ENCODE results near the gene VPS4B. TPM values are rescaled to one million over a fixed set of nuclear protein-coding genes. Genes with fewer than 3 reads are reported as not detected.

The VPS4B gene
- total RNA-seq, 1 donor from 2014 or later, result 57.2 TPM

DNA sequence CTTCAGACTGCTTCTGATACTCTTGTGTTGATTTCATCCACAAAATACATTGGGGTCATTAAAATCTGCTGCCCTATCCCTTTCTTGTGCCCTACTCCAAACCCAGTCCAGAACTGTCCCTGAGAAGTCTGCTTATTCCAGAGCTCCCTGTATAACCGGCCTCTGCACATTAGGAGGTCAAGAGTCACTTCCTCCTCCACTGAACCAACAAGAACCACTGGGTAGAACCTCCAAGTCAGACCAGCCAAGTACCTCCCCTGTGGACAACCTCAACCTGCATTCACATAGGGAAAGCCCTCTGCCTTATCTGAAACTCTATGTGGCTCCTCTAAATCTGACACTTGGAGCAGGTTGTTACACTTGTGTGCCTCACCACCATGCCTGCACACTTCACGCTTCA, 77.4 kb downstream of the VPS4B start:
- Mint-ChIP-seq H3K36me3 (peaks cover 23% of the 10 kb centered on the region), H3K9me3 (no peaks in the 10 kb centered on the region), H3K4me3 (no peak overlapping the region), H3K27me3 (no peaks in the 10 kb centered on the region), H3K4me1 (ENCODE audit: unreplicated experiment) (peaks cover 7% of the 10 kb centered on the region), H3K27ac (no peak overlapping the region)
- no peak for DNase-seq (ENCODE audit: extremely low spot score, unreplicated experiment)
- TF ChIP-seq, protein P1, sequence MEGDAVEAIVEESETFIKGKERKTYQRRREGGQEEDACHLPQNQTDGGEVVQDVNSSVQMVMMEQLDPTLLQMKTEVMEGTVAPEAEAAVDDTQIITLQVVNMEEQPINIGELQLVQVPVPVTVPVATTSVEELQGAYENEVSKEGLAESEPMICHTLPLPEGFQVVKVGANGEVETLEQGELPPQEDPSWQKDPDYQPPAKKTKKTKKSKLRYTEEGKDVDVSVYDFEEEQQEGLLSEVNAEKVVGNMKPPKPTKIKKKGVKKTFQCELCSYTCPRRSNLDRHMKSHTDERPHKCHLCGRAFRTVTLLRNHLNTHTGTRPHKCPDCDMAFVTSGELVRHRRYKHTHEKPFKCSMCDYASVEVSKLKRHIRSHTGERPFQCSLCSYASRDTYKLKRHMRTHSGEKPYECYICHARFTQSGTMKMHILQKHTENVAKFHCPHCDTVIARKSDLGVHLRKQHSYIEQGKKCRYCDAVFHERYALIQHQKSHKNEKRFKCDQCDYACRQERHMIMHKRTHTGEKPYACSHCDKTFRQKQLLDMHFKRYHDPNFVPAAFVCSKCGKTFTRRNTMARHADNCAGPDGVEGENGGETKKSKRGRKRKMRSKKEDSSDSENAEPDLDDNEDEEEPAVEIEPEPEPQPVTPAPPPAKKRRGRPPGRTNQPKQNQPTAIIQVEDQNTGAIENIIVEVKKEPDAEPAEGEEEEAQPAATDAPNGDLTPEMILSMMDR (conservative IDR thresholded peaks at IDR 0.05), result no peak

DNA sequence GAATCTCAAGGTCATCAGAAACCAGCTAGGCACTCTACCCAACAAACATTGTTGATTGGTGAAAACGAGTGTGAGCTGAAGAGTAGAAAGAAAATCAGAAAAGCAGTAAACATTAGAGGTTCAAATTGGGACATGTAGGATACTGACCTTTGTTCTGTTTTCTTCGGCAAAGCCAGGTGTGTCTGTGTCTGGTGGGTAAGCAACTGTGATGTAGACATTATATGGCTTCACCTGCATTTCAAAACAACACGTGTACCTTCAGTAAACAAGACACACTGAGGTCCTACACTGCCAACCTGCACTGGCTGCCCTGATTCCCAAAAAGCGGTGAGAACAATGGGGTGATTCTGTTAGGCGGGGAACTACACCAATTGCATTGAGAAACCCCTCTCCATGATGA, 78.0 kb downstream of the VPS4B start:
- H3K27ac Mint-ChIP-seq, result no peak overlapping the region
- H3K36me3 Mint-ChIP-seq, result peaks cover 21% of the 10 kb centered on the region
- no peak for DNase-seq (ENCODE audit: extremely low spot score, unreplicated experiment)
- TF ChIP-seq, protein P1 (conservative IDR thresholded peaks at IDR 0.05), result no peak
- H3K4me1 Mint-ChIP-seq (ENCODE audit: unreplicated experiment), result peaks cover 7% of the 10 kb centered on the region
- H3K4me3 Mint-ChIP-seq, result no peak overlapping the region
- H3K9me3 Mint-ChIP-seq, result no peaks in the 10 kb centered on the region
- H3K27me3 Mint-ChIP-seq, result no peaks in the 10 kb centered on the region

DNA sequence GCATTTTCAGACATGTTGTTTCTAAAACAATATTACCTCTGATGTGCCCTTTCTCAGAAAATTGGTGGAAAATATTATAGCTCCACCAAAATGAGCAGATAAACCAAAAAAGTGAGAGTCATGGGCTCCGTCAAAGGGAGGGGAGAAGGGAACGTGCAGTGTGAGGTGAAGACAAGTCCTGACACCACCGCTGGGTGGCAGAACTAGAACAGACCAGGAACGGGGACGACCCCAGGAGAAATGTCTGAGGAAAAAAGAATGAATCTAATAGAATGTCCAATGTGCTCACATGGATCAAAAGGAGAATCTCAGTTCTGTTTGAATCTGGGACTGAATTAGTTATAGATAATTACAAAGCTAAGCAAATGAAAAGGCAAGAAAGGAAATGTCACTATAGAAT, 80.1 kb downstream of the VPS4B start:
- no peak for DNase-seq (ENCODE audit: extremely low spot score, unreplicated experiment)
- peaks cover 24% of the 10 kb centered on the region for H3K36me3 Mint-ChIP-seq
- H3K4me1 Mint-ChIP-seq (ENCODE audit: unreplicated experiment), result peaks cover 7% of the 10 kb centered on the region
- no peak overlapping the region for H3K4me3 Mint-ChIP-seq
- no peaks in the 10 kb centered on the region for H3K27me3 Mint-ChIP-seq
- no peaks in the 10 kb centered on the region for H3K9me3 Mint-ChIP-seq
- H3K27ac Mint-ChIP-seq, result no peak overlapping the region
- TF ChIP-seq, protein P1 (conservative IDR thresholded peaks at IDR 0.05), result peak; percentile 75

- H3K27me3 Mint-ChIP-seq, result no peaks in the 10 kb centered on the region
- H3K9me3 Mint-ChIP-seq, result no peaks in the 10 kb centered on the region
- H3K4me1 Mint-ChIP-seq (ENCODE audit: unreplicated experiment), result peaks cover 3% of the 10 kb centered on the region
- H3K36me3 Mint-ChIP-seq, result peaks cover 34% of the 10 kb centered on the region
- DNase-seq (ENCODE audit: extremely low spot score, unreplicated experiment), result no peak
- H3K27ac Mint-ChIP-seq, result no peak overlapping the region
- H3K4me3 Mint-ChIP-seq, result no peak overlapping the region
- TF ChIP-seq, protein P1 (conservative IDR thresholded peaks at IDR 0.05), result peak; percentile 79
Observed at GRCh38 chr18:63339920-63340484, 82.3 kb downstream of the VPS4B start.

Other genes with a start within 250 kb of the VPS4B start
- gene BCL2, start 102.7 kb downstream of the VPS4B start, total RNA-seq (ENCODE audit: low replicate concordance), result 16.5 and 21.9 TPM in 2 replicates
- 50.2 and 52.7 TPM in 2 replicates for gene KDSR, start 55.3 kb downstream of the VPS4B start, total RNA-seq (ENCODE audit: low replicate concordance)
- 1.4 and 7.5 TPM in 2 replicates for gene SERPINB5, start 54.5 kb upstream of the VPS4B start, total RNA-seq (ENCODE audit: low replicate concordance)
- 15.5 and 22.3 TPM in 2 replicates for gene SERPINB12, start 119.9 kb upstream of the VPS4B start, total RNA-seq (ENCODE audit: low replicate concordance)
- gene SERPINB13, start 164.9 kb upstream of the VPS4B start, total RNA-seq (ENCODE audit: low replicate concordance), result 3.7 and 5.9 TPM in 2 replicates
- gene SERPINB4, start 221.8 kb upstream of the VPS4B start, total RNA-seq (ENCODE audit: low replicate concordance), result 0.17 TPM in 1 of 2 replicates, not detected in the other
- gene SERPINB3, start 239.4 kb upstream of the VPS4B start, total RNA-seq (ENCODE audit: low replicate concordance), result 0.86 and 0.94 TPM in 2 replicates

Data from type B pancreatic cell (in vitro differentiated cells).